ENCODE data around the gene RNF225. TPM values are rescaled to one million over a fixed set of nuclear protein-coding genes. Genes with fewer than 3 reads are reported as not detected.

Gene RNF225
- total and polyA plus RNA-seq, 9 of the 15 experiments (the other 6 are each of a cell fraction or from before 2014, with no cell fraction given) = 0.33 TPM; not detected in 8

DNA sequence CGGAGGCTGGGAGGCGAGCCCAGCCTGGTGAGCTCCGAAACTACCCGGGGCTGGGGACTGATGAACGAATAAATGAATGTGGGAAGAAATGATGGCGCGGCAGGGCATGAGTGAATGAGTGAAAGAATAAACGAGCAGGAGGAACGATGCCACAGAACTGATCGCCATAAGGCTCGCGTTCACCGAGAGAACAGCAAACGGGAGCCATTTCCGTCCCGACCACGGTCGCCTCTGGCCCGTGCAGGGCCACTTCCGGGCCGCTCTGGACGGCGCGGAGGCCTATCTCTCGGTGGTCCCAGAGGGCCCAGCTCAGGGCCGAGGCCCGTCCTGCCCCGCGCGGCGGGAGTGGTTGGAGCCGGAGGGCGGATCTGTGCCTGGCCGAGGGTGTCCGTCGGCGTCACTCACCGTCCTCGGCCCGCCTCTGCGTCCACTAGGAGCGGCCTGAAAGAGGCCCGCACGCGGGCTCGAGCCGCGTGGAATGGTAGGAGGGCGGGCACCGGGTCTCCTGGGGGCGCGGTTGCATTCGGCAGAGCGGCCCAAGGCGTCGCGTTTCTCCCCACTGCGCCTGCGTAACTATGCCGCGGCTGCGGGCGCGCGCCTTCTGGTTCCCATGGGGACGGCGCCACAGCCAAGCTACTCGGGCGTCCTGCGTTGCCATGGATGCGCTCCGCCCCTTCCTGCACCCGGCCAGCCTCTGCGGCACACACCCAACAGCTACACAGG lies 33.0 kb upstream of the RNF225 start, which contains the start of gene ZNF497 (continued):
- TF ChIP-seq, protein P1, sequence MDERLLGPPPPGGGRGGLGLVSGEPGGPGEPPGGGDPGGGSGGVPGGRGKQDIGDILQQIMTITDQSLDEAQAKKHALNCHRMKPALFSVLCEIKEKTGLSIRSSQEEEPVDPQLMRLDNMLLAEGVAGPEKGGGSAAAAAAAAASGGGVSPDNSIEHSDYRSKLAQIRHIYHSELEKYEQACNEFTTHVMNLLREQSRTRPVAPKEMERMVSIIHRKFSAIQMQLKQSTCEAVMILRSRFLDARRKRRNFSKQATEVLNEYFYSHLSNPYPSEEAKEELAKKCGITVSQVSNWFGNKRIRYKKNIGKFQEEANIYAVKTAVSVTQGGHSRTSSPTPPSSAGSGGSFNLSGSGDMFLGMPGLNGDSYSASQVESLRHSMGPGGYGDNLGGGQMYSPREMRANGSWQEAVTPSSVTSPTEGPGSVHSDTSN (CRISPR knock-in tag; IDR thresholded peaks at IDR 0.05; ENCODE audit: low read depth) = peak; percentile 35; the same call in 1 of the 2 replicates
- TF ChIP-seq, protein P1 (tag; conservative IDR thresholded peaks at IDR 0.05; ENCODE audit: low read depth) = no peak
- TF ChIP-seq FOXK1 (CRISPR knock-in tag; IDR thresholded peaks at IDR 0.05; ENCODE audit: borderline replicate concordance) (no peak), GTF2E2 (tag; IDR thresholded peaks at IDR 0.05) (peak; percentile 96; the same call in 1 of the 2 replicates), E2F3 (CRISPR knock-in tag; IDR thresholded peaks at IDR 0.05) (0 out of 2 replicates have a peak, but pooled peaks have one; percentile 32), ETV5 (CRISPR knock-in tag; IDR thresholded peaks at IDR 0.05; ENCODE audit: low read depth) (peak; percentile 87), NR2C1 (IDR thresholded peaks at IDR 0.05) (peak; percentile 54; the same call in 1 of the 2 replicates), NR2C1 (tag; IDR thresholded peaks at IDR 0.05) (0 out of 2 replicates have a peak, but pooled peaks have one; percentile 44), XRCC5 (IDR thresholded peaks at IDR 0.05; ENCODE audit: low read depth, low read length) (0 out of 2 replicates have a peak, but pooled peaks have one; percentile 17), TEAD2 (tag; IDR thresholded peaks at IDR 0.05) (no peak), CEBPB (tag; IDR thresholded peaks at IDR 0.05) (no peak), ZNF274 (IDR thresholded peaks at IDR 0.05; ENCODE audit: borderline replicate concordance, low read depth, low read length) (no peak; the same call in 1 of the 2 replicates), GABPB1 (CRISPR knock-in tag; IDR thresholded peaks at IDR 0.05) (peak; percentile 95), NBN (IDR thresholded peaks at IDR 0.05; ENCODE audit: low read depth) (peak; percentile 82; the same call in 1 of the 2 replicates), ZNF699 (CRISPR knock-in tag; IDR thresholded peaks at IDR 0.05; ENCODE audit: insufficient replicate concordance) (no peak), NCOA1 (IDR thresholded peaks at IDR 0.05; ENCODE audit: low read depth) (peak; percentile 77), TAF7 (tag; IDR thresholded peaks at IDR 0.05) (peak; percentile 87), MIER1 (IDR thresholded peaks at IDR 0.05; ENCODE audit: low read depth) (0 out of 2 replicates have a peak, but pooled peaks have one; percentile 40)
- TF ChIP-seq, protein P2, sequence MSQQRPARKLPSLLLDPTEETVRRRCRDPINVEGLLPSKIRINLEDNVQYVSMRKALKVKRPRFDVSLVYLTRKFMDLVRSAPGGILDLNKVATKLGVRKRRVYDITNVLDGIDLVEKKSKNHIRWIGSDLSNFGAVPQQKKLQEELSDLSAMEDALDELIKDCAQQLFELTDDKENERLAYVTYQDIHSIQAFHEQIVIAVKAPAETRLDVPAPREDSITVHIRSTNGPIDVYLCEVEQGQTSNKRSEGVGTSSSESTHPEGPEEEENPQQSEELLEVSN (IDR thresholded peaks at IDR 0.05; ENCODE audit: borderline replicate concordance in 1 of 2, extremely low read depth in 1 of 2, insufficient read depth in 1 of 2, insufficient read length in 1 of 2, low read depth in 1 of 2, low read length in 1 of 2, poor library complexity in 1 of 2, severe bottlenecking in 1 of 2) = peak; percentile 47 to 73
- TF ChIP-seq, protein P3, sequence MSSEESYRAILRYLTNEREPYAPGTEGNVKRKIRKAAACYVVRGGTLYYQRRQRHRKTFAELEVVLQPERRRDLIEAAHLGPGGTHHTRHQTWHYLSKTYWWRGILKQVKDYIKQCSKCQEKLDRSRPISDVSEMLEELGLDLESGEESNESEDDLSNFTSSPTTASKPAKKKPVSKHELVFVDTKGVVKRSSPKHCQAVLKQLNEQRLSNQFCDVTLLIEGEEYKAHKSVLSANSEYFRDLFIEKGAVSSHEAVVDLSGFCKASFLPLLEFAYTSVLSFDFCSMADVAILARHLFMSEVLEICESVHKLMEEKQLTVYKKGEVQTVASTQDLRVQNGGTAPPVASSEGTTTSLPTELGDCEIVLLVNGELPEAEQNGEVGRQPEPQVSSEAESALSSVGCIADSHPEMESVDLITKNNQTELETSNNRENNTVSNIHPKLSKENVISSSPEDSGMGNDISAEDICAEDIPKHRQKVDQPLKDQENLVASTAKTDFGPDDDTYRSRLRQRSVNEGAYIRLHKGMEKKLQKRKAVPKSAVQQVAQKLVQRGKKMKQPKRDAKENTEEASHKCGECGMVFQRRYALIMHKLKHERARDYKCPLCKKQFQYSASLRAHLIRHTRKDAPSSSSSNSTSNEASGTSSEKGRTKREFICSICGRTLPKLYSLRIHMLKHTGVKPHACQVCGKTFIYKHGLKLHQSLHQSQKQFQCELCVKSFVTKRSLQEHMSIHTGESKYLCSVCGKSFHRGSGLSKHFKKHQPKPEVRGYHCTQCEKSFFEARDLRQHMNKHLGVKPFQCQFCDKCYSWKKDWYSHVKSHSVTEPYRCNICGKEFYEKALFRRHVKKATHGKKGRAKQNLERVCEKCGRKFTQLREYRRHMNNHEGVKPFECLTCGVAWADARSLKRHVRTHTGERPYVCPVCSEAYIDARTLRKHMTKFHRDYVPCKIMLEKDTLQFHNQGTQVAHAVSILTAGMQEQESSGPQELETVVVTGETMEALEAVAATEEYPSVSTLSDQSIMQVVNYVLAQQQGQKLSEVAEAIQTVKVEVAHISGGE (CRISPR knock-in tag; IDR thresholded peaks at IDR 0.05) = peak; percentile 67 to 97 (median 70); a peak in 5 of 6 replicates
